Measurements from ENCODE around the gene FBXW5.
A peak's percentile ranks its signal among the peaks of the same experiment; 100 is the strongest.

FBXW5 gene

DNA sequence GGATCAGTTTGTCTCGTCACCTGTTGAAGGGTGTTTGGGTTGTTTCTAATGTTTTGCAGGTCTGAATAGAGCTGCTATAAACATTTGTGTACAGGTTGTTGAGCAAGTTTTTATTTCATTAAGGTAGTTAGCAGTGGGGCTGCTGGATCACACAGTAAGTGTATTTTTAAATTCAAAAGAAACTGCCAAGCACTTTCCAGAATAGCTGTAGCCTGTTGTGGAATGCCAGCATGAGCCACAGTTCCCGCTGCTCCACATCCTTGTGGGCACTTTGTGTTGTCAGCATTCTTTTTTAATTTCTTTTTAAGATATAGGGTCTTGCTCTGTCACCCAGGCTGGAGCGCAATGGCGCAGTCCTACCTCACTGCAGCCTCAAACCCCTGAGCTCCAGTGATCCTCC is 14.5 kb downstream of the FBXW5 start:
- ChIA-PET CTCF (interaction anchor here (0.7 to 1.4 kb wide), 4 partner anchors 10 to 100 kb away, joined by 3 to 6 read pairs (median 4); partner anchors contain the start of gene FBXW5), POLR2A (ENCODE audit: low non-redundant PET) (interaction anchor here (0.6 kb wide), 1 partner anchor 13 kb away, joined by 6 read pairs; no protein-coding TSS in a partner anchor)
- no peak for DNase-seq (ENCODE audit: low spot score)
- no peak overlapping the region for H3K27ac ChIP-seq
- TF ChIP-seq, protein P1, sequence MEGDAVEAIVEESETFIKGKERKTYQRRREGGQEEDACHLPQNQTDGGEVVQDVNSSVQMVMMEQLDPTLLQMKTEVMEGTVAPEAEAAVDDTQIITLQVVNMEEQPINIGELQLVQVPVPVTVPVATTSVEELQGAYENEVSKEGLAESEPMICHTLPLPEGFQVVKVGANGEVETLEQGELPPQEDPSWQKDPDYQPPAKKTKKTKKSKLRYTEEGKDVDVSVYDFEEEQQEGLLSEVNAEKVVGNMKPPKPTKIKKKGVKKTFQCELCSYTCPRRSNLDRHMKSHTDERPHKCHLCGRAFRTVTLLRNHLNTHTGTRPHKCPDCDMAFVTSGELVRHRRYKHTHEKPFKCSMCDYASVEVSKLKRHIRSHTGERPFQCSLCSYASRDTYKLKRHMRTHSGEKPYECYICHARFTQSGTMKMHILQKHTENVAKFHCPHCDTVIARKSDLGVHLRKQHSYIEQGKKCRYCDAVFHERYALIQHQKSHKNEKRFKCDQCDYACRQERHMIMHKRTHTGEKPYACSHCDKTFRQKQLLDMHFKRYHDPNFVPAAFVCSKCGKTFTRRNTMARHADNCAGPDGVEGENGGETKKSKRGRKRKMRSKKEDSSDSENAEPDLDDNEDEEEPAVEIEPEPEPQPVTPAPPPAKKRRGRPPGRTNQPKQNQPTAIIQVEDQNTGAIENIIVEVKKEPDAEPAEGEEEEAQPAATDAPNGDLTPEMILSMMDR (conservative IDR thresholded peaks at IDR 0.05; ENCODE audit: low read depth), result no peak

DNA sequence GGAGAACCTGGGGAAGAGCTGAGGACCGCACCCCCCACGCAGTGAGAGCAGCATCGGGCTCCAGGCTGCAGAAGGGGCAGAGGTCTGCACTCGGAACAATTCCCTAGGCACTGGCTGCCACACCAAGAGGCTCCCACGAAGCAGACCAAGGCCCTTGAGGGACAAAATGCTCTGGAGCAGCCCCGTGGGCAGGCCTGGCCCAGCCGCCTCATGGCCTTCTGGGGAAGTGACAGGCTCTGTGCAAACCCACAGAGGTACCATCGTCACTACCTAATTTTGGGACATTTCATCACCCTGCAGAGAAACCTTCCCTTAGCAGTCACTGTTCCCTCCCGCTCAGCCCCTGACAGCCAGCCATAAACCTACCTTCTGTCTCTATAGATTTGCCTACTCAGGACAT is 15.9 kb downstream of the FBXW5 start:
- POLR2A ChIA-PET (ENCODE audit: low non-redundant PET), result interaction anchor here (0.6 kb wide), 1 partner anchor 22 kb away, joined by 8 read pairs; no protein-coding TSS in a partner anchor
- TF ChIP-seq, protein P1 (conservative IDR thresholded peaks at IDR 0.05; ENCODE audit: low read depth), result no peak

DNA sequence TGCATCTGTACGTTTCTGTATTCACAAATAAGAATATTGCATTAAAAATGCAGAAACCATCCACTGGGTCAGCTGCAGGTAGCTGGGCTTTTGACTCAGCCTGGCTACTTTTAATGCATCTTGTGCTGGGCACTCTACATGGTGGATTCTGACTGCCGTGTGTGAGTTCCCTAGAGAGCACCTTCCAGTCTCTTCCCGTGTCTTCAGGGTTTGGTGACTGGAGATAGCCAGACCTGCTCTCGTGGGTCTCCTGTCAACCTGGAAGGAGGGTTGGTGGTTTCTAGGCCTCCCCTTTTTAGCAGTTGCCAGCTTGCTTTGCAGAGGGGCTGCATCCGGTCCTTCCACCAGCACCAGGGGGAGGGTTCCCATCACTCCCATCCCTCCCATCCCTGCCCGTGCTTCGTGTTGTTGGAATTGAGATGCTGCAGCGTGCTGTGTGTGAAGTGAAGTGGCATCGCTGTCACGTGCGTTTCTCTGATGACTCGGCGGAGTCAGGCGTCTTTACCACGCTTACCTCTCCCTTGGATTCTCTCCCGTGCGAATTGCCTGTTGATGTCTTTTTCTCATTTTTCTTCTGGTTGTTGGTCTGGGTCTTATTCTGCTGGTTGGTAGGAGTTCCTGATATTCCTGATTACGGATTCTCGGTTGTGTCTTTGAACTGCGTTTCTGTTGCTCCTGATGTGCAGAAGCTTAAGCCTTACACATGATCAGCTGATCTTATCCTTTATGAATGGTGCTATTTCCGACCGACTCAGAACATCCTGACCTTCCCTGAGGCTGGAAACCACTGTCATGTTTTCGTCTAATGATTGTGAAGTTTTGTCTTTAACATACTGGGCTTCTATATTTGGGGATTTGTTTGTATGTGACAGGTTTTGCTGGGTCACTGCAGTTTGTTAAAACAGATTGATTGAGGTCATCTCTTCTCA is 16.9 kb downstream of the FBXW5 start:
- TF ChIP-seq, protein P1 (conservative IDR thresholded peaks at IDR 0.05; ENCODE audit: low read depth), result no peak
- H3K27ac ChIP-seq, result peak overlapping the region; percentile 24
- POLR2A ChIA-PET (ENCODE audit: low non-redundant PET), result no interaction called here
- CTCF ChIA-PET, result interaction anchor here (0.7 to 1.4 kb wide), 2 partner anchors 136 to 250 kb away, joined by 3 read pairs; no protein-coding TSS in a partner anchor
- no peak for DNase-seq (ENCODE audit: low spot score)

More for the DNA sequence above, 15.9 kb downstream of the FBXW5 start:
- DNase-seq (ENCODE audit: low spot score), result no peak
- CTCF ChIA-PET, result interaction anchor here (0.7 kb wide), 1 partner anchor 251 kb away, joined by 3 read pairs; no protein-coding TSS in a partner anchor
- peak overlapping the region; percentile 45 for H3K27ac ChIP-seq

DNA sequence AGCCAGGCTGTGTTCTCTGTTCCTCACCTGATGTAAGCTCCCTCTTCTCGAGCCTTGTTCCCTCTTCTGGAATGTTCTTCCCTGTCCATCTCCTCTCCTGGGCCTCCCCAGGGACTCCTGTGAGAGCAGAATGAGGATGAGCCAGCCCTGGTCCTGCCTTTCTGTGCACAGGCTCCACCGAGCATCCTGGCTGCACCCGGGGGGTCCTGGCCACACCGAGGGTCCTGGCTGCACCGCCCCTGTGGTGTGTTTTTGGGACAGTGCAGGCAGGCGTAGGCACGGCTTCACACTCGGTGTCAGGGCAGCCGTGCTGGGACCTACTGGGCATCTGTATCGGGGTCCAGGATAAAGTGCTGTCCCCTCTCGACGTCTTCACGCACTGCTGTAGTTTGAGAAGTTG is 17.8 kb downstream of the FBXW5 start:
- peak overlapping the region; percentile 24 for H3K27ac ChIP-seq
- CTCF ChIA-PET, result interaction anchor here (0.5 kb wide), 1 partner anchor 410 kb away, joined by 4 read pairs; no protein-coding TSS in a partner anchor
- TF ChIP-seq, protein P1 (conservative IDR thresholded peaks at IDR 0.05; ENCODE audit: low read depth), result no peak
- DNase-seq (ENCODE audit: low spot score), result no peak
- POLR2A ChIA-PET (ENCODE audit: low non-redundant PET), result interaction anchor here (0.6 kb wide), 1 partner anchor 8 kb away, joined by 6 read pairs; no protein-coding TSS in a partner anchor

DNA sequence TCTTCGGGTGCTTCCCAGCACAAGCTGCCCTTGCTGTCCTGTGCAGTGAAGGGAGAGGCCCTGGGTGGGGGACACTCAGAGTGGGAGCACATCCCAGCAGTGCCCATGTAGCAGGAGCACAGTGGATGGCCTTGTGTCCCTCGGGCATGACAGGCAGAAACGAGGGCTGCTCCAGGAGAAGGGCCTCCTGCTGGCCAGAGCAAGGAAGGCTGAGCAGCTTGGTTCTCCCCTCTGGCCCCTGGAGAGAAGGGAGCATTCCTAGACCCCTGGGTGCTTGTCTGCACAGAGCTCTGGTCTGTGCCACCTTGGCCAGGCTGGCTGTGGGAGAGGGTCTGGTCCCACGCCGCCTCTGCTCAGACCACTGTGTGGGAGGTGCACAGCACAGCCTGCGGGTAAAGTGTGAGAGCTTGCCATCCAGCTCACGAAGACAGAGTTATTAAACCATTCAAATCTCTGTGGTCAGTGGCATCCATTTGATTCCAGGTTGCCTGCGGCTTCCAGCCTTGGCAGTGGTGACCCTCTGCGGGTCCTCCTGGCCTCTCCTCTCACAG is 18.3 kb downstream of the FBXW5 start:
- no peak for DNase-seq (ENCODE audit: low spot score)
- TF ChIP-seq, protein P1 (conservative IDR thresholded peaks at IDR 0.05; ENCODE audit: low read depth), result no peak
- ChIA-PET CTCF (interaction anchor here (0.5 to 0.6 kb wide), 2 partner anchors 70 to 410 kb away, joined by 3 to 4 read pairs; no protein-coding TSS in a partner anchor), POLR2A (ENCODE audit: low non-redundant PET) (interaction anchor here (0.6 kb wide), 1 partner anchor 9 kb away, joined by 6 read pairs; no protein-coding TSS in a partner anchor)
- peak overlapping the region; percentile 24 for H3K27ac ChIP-seq
